ENCODE measurements around the gene DDX1.

Gene DDX1

DNA sequence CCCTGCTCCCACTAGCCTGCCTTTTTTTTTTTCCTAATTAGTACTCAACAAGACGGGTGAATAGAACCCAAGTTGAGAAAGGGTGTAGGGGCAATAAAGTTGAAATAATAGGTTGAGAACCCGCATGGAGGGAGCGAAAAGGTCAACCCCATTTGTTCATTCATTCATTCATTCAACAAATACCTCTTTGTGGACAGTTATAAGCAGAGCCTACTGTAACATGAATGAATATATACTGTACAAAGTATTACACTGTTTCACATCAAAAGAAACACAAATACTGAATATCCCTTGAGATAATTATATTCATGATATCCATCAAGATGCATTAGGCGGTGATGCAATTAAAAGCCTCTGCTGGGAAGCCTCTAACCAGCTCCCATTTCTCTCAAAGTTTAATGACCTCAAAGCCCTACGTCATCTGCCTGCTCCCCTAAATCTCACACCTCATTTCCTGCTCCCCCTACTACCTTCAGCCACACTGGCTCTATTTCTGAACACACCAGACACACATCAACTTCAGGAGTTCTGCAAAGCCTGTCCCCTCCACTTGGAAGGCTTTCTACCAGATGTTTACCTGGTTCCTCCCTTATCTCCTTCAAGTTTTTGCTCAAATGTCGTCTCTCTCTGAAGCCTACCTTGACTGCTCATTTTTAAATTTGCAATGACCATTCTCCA, 29.2 kb upstream of the DDX1 start:
- no peak for DNase-seq

GRCh38 chr2:15563227-15564100, 28.2 kb upstream of the DDX1 start:
- no peak for DNase-seq

- DNase-seq: no peak
These were observed 26.3 kb upstream of the DDX1 start for GRCh38 chr2:15565392-15565791.

GRCh38 chr2:15565994-15566671, 25.5 kb upstream of the DDX1 start:
- DNase-seq: no peak

DNA sequence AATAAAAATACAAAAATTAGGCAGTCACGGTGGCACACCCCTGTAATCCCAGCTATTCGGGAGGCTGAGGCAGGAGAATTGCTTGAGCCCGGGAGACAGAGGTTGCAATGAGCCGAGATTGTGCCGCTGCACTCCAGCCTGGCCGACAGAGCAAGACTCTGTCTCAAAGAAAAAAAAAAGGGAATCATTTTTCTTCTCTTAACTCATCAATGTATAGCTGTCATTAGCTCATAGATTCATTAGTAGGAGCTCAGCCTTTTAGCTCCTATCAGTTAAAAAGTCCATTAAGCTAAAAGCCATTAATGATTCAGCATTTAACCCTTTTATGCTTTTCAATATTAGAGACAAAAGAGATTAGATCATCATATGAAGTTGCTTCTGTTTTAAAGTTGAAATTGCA, 24.8 kb upstream of the DDX1 start:
- DNase-seq: no peak

DNA sequence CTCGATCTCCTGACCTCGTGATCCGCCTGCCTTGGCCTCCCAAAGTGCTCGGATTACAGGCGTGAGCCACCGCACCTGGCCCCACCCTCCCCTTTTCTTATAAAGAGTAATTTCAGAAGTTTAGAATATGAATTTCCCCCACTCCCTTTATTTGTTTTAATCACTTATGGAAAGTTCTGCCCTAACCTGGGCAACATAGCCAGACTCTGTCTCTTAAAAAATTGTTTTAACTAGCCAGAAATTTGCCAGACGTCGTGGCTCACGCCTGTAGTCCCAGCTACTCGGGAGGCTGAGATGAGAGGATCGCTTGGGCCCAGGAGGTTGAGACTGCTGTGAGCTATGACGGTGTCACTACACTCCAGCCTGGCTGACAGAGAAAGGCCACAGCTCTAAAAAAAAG, 22.8 kb upstream of the DDX1 start:
- no peak for DNase-seq

- DNase-seq: peak; percentile 20
These were observed 21.6 kb upstream of the DDX1 start for GRCh38 chr2:15570104-15570503.

DNA sequence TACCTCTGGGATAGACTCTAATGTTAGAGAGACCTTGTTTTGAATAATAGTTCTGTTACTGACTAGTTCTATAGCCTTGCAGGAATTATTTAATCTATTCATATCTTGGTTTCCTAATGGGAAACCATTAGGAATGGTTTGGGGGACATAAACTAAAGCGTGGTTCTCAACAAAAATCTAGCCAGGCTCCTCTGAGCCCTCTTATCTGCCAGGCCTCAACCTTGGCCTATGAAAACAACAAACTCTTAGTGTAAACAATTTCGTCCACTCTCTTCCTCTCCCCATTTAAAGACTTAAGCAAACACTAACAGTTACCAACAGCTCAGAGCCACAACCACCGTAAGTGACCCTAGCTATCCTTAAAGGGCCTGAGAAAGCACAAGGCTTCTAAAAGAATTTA, 19.9 kb upstream of the DDX1 start:
- no peak for DNase-seq

- peak; percentile 83 for DNase-seq
These were observed 14.5 kb upstream of the DDX1 start for GRCh38 chr2:15577071-15577735.

DNA sequence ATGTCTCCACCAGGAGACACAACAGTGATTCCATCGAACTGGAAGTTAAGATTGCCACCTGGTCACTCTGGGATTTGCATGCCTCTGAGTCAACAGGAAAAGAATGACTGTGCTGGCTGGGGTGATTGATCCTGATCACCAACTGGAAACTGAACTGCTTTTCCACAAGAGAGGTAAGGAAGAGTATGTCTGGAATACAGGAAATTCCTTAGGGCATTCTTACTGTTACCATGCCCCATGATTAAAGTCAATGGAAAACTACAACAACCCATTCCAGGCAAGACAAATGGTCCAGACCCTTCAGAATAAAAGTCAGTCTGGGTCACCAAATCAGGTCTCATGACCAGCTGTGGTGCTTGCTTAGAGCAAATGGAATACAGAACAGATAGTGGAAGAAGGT, 12.0 kb upstream of the DDX1 start:
- no peak for DNase-seq

DNA sequence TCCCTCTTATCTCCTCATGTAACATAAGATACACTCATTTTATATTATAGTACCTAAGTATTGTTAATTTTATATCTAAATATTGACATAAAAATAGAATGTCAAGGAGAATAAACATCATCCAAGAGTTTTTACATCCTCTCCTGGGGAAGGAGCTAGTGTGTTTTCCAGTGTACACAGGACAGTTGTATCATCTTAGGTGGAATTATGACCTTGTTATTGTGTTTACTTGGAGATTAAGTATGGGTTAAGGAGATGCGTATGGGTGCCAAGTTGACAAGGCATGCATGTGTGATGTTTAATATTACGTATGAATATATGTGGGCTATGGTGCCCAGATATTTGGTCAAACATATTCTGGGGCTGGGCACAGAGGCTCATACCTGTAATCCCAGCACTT, 11.2 kb upstream of the DDX1 start:
- DNase-seq: no peak

DNA sequence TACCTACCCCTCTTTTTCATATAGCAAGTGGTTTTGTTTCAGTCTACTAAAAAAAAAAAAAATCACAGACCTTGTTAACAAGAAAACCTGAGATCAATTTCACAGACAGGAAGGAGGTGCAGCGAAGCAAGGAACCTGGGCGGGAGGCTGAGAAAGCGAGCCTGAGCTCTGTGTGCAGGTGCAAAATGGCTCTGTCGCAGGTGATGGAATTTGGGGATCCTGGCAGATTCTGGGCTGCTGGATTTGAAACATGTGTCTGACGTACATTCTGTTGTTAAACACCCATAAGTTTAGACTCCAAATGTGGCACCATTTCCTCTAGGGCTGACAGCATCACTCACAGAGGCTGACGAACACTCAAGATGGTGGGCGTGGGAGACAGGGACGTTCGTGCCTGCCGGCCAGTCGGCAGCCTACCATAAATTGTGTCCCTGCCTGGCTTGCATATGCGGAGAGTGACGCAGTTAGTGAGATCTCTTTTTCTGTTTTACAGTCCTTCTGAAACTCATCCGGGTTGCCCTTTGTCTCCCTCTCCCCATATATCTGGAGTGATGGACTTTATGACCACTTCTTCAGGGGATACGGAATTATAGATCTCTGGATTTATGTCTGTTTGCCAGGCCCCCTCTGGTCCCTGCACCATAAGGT, 8.8 kb upstream of the DDX1 start:
- DNase-seq: no peak

- no peak for DNase-seq
These were observed 7.8 kb upstream of the DDX1 start for GRCh38 chr2:15583826-15584225.

GRCh38 chr2:15584316-15584715, 7.4 kb upstream of the DDX1 start:
- no peak for DNase-seq

GRCh38 chr2:15584767-15585469, 6.8 kb upstream of the DDX1 start:
- no peak for DNase-seq

GRCh38 chr2:15588329-15588919, 3.2 kb upstream of the DDX1 start:
- peak; percentile 71 for DNase-seq

DNA sequence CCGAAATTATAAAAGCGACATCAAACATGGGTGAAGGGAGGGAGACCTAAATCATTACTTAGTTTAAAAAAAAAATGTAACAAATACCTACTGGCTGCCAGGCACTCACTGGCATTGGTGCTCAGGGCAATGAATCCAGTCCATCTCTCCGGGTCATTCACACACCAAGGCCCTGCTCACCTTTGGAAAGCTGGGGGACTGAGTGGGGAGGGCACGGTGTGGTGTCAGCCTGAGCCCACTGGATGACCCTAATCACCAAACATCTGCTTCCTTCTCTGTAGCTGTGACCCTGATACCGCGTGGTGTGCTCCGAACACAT, 336 bp upstream of the DDX1 start:
- no peak for DNase-seq

DNA sequence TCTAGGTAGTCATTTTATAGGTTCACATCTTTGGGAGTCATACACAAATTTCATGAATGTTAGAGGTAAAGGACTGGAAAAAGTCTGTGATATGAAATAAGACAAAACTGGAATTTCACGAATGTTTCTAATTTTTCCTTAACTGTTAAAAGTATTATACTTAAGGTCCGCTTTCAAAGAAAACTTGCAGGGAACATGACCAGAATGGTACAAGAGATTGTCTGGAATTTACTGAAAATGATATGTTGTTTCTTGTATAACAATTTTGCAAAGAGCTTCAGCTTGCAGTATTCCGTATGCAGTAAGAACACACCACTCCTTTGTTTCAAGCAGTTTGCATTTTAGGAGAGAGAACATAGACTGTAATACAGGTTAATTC, 1.6 kb downstream of the DDX1 start:
- no peak for DNase-seq

GRCh38 chr2:15594291-15595256, 2.9 kb downstream of the DDX1 start:
- no peak for DNase-seq

DNA sequence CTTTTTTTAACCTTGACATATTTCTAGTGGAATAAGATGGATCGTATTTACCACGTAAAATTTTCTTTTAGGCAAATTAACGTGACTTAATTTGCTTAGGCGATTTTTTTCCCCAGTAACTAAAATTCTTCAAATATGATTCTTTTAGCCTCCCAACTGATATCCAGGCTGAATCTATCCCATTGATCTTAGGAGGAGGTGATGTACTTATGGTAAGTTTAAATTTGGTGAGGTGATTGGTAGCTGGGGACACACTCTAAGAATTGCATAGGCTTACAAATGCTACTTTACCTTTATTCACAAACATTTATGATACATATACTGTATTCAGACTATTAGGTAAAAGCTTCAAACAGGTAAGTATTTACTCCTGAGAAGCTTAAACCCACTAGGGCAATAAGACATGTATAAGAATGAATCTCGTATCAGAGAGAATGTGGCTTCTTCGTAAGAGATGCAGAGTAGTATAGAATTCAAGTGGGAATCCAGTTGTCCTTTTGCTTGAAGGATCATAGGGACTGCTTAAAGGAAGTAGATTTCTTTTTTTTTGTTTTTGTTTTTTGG, 3.8 kb downstream of the DDX1 start:
- DNase-seq: no peak

Data from NCI-H146 (cell line).